NCI-H2171 treated with DMSO at 0.1 percent for 48 hours (cell line): ENCODE data around the gene TLCD3A.
"Not testable (repeated sequence)": the region's sequence is repeated elsewhere in the genome, so short reads cannot be mapped to it uniquely, and the experiment has no call there.

Experiments used
- DNase-seq: peaks from one replicate; lab custom pipeline; 2025; lab: John Stamatoyannopoulos, UW

TLCD3A gene

DNA sequence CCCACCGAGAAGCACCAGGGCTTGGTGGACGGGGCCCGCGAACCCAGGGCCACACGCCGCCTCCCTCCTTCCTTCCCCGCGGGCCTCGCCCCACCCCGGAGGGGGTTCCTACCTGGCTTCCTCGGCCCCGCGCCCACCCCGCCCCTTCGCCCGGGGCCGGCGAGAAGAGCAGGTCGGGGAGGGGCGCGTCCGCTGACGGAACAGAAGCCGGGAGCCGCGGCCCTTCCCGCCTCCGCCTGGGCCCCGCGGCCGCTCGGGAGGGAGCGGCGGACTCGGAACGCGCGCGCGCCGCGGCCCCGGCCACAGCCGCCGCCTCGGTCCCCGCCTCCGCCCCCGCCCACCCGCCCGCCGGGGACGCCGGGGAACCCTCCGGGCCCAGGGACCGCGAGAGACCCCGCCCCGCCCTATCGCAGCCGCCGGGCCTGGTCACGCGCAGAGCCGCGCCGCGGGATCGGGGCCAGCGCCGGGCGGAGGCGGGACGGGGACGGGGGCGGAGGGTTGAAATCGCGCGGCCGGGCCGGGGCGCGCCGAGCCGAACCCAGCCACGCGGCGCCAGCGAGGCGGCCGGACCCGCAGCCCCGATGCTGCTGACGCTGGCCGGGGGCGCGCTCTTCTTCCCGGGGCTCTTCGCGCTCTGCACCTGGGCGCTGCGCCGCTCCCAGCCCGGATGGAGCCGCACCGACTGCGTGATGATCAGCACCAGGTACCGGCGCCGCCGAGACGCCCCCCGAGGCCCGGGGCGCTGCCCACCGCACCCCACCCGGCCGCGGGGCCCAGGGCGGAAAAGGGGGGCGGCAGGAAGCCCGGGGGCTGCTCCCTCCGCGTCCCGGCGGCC is at the start of gene TLCD3A:
Gene TLCD3A (plus strand): TSS at position 530 of the 835 bp plus-strand sequence. CDS start 52 bp downstream, at position 582.
- DNase-seq, result peak; percentile 55

DNA sequence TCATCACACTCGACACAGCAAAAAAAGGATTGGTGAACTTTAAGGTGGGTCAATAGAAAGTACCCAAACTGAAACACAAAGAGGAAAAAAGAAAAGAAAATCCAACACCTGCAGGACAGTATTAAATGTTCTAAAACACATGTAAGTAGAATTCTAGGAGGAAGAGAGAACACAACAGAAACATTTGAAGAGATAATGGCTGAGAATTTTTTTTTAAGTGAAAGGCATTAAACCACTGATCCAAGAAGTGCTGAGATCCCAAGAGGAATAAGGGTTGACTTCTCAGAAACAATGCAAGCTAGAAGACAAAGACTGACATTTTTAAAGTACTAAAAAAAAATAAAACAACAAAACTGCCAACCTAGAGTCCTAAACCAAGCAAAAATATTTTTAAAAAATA is 49.4 kb upstream of the TLCD3A start:
- DNase-seq, result no peak

DNA sequence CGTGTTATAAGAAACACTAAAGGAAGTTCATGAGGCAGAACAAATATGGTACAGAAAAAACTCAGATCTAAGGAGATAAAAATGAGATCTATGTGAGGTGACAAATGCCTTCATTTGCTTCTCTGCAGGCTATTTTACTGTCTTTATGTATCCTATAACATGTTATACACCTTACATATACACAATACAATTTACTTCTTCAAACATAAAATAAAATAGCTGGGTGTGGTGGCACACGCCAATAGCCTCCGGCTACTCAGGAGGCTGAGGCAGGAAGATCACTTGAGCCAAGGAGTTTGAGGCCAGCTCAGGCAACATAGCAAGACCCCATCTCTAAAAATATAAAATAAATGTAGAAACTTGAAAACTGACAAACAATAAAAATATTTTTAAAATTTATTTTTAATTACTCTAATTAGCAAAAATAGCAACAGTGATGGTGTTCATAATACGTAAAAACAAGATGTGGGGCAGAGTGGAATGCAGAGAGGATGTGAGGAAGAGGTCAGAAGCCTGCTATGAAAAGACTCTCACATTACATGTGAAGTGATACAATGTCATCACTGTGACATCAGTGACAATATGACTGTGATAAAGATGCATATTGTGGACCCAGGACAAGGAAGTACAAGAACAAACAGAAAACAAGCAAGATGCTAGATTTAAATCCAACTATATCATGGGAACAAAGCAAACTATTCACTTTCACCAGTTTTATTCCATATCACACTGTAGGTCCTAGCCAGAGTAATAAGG is 48.7 kb upstream of the TLCD3A start:
- DNase-seq, result no peak

DNA sequence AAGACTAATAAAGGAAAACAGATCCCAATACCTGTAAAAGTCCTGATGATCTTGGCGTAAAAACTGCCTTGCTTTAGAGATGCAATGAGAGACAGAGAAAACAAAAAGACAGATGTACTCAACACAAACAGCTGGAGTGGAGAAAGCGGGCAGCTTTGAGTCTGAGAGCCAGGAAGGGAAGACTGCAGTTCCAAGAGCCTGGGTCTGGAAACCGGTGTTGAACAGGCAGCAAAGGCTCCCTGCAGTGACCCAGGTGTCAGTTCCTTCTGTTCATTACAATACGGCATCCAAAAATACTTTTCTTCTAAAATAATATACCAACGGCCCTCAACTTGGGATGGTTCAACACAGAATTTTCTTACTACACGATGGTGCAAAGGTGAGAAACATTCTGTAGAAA is 47.4 kb upstream of the TLCD3A start:
- DNase-seq, result peak; percentile 43

DNA sequence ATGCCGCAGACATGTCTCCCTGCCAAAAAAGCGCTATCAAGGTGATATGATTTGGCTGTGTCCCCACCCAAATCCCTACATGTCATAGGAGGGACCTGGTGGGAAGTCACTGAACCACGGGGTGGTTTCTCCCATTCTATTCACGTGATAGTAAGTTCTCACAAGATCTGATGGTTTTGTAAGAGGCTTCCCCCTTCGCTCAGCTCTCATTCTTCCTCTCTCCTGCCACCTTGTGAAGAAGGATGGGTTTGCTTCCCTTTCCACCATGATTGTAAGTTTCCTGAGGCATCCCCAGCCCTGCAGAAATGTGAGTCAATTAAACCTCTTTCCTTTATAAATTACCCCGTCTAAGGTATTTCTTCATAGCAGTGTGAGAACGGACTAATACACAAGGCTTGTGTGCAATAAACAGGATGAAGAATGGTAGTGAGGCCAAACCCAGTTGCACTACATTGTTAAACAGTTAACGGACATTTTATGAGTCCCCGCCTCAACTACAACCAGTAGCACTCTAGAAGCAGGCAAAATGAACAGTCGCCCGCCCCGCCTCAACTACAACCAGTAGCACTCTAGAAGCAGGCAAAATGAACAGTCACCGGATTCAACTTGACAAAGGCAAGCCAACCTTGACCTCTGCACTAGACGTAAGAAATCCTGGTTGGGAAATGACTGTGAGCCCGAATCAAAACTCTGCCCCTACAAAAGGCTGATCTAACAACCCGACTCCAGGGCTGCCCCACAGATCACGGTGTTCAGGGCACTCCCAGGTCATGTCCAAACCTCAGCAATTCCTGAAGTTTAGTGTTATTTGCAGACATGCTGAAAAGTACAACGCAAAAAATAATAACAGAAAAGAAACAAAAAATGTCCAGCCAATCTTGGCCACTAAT is 44.1 kb upstream of the TLCD3A start:
- DNase-seq, result peak; percentile 7

DNA sequence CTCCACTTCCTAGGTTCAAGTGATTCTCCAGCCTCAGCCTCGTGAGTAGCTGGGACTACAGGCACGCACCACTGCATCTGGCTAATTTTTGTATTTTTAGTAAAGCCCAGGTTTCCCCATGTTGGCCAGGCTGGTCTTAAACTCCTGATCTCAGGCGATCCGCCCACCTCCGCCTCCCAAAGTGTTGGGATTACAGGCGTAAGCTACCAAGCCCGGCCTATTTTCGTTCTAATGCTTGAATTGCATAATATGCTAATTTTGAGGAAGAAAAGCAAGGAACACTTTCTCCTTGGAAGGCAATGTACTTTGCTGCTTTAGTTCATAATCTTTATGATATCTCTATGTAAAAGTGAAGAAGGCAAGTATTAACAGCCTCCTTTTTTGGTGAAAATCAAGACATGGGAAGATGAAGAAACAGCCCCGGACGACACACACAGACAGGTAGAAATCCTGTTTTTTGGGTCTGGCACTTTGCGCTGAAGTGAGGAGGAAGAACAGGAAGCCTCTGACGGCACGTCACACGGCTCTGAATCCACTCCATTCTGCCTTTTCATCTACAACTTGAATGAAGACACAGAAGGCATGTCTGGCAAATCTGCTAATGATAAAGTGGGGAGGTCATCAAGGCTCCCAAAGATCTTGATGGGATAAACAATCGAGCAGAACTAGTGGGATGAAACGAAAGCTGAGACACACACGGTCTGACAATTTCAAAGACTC is 42.7 kb upstream of the TLCD3A start:
- DNase-seq, result no peak

DNA sequence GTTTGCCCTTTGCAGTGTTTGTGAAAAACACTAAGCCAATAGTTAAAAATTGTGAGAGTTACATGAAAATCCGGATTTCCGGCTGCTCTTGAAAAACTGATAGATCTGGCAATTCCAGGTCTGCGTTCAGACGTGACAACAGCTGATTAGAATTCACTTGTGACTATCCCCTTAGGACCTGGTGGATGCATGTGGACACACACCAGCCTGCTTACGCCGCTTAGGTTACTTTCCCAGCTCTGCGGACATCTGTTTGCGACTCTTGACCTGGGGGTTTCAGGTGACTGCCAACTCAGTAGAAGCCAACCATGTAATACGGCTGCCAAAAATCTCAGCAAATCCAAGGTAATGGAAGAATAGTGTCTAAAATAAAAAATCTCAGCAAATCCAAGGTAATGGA is 42.0 kb upstream of the TLCD3A start:
- no peak for DNase-seq

DNA sequence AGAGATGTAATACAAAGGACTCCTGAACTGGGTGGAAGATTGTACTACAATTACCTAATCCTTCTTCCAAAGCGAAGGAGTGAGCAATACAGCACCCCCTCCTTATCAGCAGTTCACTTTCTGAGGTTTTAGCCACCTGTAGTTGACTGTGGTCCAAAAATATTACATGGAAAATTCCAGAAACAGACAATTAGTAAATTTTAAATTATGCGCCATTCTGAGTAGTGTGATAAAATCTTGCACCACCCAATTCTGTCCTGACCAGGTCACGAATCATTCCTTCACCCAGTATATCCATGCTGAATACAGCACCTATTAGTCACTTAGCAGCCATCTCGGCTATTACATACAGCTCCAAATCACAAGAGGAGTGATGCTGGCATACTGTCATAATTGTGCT is 41.0 kb upstream of the TLCD3A start:
- DNase-seq, result no peak

DNA sequence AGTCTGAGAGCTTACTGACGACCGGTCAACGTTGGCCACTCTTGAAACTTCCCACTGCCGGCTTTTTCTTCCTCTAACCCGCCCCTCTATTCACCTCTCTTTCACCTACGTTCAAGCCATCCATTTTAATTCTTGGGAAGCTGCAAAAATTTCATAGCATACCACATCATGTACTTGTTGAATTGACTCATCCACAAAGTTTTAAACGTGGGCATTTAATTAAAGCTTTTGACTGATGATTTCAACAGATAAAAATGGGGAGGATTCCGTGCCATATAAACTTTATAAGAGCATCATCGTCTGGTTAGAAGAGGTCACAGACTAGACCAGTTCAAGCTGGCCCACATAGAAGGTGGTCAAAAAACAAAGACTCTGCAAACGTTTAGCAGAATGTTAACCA is 40.3 kb upstream of the TLCD3A start:
- no peak for DNase-seq

DNA sequence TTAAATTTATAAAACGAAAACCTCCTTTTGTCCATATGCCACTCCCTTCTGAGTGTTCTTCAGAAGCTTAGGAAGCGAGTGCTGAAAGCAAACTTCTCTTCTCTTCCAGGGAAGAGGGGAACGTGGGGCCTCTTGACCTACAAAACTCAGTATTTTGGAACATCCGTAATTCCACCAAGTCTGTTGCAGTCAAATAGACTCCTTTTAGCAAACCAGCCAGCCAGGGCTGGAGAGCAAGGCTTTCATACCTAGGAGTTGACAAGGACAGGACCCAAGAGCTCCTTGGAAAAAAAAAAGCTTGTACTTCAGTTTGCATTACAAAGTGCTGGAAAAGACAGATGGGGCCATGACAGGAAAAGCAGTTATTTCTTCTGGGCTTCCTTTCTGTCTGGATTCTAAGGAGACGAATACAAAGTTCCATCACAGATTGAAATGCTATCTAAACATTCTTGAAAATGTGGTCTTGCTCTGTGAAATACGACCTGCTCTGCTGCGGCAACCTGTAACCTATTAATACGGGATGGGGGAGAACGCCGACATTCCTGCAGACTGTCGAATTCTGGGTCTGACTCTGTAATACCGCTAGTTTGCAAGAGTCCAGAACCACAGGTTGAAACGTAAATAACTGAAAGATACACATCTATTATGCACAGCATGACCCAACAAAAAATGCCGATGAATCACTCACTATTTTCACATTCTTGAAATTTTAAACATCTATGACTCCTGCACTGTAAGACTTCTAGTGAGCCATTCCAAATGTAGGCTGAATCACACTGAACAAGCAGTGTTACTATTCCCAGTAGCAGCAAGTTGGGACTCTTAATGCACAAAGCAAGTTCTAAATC is 38.4 kb upstream of the TLCD3A start:
- no peak for DNase-seq

DNA sequence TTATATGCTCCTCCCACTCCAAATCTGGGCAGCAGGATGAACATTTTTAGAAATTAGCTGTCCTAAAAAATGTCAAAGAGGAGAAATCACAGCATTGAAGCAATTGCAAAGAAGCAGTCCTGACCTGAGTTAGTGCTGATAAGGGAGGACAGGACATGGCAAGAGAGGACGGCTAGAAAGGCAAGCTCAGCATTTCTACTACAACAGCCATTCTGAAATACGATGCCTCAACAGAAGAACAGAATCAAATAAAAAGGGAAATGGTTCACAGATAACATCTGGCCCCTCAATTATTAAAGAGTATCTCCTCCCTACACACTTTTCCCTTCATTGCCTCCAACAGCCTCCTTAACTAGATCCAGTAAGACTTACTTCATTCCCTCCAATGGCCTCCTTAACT is 36.0 kb upstream of the TLCD3A start:
- DNase-seq, result peak; percentile 55

DNA sequence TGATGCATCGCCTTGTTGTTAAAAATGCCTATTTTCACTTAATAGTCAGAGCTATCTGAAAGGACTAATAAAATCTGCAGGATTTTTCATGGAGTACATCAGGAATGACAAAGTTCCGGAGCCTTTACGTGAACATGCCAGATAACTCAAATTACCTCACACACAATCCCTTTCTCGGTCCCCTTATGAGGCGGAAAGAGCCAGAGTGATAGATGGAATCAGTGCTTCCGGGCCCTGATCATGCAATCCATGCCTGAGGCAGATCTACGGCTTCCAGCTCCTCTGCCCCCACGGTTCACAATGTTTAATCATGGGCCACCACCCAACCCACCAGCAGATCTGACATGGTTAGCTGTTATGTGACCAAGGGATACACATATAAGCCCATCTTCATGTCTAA is 34.7 kb upstream of the TLCD3A start:
- DNase-seq, result no peak

DNA sequence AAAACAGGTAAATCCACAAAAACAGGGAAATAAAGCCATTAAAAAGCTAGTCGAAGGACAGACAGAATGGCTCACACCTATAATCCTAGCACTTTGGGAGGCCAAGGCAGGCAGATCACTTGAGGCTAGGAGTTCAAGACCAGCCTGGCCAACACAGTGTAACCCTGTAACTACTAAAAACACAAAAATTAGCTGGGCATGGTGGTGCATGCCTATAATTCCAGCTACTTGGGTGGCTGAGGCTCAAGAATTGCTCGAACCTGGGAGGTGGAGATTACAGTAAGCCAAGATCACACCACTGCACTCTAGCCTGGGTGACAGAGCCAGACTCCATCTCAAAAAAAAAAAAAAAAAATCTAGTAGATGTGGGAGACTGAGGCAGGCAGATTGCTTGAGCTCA is 34.3 kb upstream of the TLCD3A start:
- DNase-seq, result not testable (repeated sequence)

DNA sequence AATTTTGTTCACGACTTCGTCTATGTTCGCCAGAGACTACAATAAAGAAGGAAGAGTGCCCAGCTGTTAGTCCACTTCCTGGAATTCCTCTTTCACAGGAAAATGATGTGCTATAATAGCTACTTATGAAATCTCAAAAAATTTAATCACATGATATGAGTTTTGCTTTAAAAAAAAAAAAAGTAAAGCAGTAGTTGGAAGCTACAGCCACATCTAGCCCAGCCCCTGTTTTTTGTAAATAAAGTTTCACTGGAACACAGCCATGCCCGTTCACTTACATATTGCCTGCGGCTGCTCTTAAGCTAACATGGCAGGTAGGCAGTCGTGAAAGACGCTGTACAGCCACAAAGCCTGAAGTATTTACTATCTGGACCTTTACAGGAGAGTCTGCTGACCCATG is 33.1 kb upstream of the TLCD3A start:
- no peak for DNase-seq

DNA sequence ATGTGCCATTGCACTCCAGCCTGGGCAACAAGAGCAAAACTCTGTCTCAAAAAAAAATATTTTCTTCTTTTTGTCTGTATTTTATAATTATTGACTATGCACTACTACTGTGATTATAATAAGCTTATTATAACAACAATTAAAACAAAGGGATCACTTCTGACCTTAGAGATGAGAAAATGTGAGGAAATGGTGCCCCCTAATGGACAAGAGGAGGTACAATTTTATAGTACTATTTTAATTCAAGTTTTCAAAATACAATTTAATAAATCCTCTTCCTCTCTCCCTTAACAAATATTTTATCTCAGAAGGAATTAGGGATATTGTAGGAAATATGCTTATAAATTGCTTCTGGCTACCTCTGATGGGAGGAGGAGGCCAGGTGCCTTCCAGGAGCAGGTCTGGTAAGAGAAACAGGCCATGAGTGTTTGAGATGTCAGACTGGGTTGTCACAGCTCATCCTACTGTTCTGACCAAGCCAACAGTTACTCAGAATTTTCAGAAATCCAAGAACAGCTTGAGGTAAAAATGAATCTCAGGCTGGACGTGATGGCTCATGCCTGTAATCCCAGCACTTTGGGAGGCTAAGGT is 31.8 kb upstream of the TLCD3A start:
- peak; percentile 45 for DNase-seq

DNA sequence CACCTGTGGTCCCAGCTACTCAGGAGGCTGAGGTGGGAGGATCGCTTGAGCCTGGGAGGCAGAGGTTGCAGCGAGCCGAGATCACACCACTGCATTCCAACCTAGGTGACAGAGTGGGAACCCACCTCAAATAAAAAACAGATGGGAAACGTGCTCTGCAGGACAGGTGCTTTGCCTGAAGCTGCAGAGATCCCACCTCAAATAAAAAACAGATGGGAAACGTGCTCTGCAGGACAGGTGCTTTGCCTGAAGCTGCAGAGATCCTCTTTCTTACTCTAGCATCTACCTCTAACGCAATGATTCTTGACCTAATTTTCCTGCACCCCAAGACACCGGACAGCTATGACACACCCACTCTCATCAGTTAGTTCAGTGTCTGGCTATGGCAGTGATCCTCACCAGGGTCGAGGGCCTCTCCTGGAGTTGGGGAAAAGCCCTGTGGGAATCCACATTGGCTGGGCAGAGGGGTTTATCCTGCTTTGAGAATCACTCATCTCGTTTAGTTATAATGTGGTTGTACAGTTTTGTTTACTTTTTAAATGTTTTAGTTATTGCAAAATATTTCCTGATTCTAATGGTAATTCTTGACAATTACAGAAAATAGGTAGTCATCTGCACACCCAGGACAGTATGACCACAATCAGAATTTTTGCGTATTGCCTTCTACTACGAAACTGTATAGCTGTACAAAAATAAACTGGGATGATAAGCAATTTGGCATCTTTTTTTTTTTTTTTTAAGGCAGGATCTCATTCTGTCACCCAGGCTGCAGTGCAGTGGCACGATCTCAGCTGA is 29.1 kb upstream of the TLCD3A start:
- DNase-seq, result peak; percentile 78

DNA sequence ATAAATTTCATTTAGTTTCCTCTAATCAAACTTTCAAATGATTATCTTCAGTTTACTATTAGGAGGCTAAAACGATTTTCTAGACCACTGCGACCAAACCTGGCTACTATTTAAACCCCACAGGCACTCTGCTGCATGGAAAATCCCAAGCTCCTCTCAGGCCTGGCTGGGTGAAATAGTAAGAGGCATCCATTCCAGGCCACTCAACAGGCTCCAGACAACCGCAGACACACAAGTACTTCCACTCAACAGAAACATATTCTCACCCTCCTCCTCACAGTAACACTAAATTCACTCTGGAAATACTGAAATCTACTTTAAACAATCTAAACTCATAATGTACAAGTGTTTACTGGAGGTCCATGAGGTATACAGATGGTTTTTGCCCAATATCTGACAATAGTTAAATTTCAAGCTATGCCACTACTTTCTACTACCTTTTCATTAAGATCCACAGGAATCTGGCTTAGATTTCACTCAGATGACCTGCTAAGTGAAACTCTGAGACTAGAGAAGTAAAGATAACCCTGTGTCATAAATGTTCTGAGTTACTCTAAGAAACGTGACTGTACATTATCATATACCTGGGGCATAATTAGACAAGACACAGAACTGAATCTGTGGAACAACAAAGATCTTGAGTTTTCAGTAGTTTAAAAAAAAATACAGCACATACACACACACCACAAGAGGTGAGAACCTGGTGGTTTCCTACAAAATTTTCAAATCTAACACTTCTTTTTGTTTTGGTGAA is 28.1 kb upstream of the TLCD3A start:
- DNase-seq, result no peak

DNA sequence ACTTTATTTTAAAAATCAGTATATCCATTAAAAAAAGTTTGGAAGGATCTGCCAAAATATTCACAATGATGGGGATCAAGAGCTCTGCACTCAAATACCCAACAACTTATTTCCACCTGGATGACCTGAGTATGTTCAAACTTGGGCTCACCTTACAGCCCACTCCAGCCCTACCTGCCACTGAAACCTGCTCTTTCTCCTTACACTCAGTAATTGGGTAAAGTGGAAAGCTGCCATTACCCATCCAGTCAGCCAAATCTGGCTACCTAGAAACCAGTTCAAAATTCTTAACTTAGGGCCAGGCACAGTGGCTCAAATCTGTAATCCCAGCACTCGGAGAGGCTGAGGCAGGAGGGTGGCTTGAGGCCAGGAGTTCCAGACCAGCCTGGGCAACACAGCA is 27.4 kb upstream of the TLCD3A start:
- DNase-seq, result no peak

DNA sequence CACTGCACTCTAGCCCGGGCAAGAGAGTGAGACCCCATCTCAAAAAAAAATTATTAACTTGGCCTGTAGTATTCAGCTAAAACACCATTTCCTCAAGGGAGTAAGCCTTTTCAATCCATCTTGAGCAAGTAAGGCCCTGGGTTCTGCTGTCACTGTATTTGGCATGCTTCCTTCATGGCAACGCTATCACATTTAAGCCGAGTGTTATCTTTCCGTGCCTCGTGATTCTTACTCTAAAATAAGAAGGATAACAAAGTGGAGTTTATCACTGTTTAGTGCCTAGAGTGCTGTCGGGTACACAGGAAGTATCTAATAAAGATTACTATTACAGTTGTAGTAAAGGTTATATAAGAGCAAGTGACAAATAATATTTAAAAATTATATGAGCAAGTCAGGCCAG is 26.5 kb upstream of the TLCD3A start:
- no peak for DNase-seq
